RCC 7860 (cell line): ENCODE results near the gene KIF11.

Source experiments
- DNase-seq: peaks from one replicate; pipeline ENCODE4 v3.0.0-alpha.2; 2015; ENCODE audit warnings: low spot score
- FAIRE-seq: peaks from 2 replicates; lab custom pipeline; 2012; peaks lifted over from hg19 to GRCh38; lab: Jason Lieb, UNC

KIF11 gene

DNA sequence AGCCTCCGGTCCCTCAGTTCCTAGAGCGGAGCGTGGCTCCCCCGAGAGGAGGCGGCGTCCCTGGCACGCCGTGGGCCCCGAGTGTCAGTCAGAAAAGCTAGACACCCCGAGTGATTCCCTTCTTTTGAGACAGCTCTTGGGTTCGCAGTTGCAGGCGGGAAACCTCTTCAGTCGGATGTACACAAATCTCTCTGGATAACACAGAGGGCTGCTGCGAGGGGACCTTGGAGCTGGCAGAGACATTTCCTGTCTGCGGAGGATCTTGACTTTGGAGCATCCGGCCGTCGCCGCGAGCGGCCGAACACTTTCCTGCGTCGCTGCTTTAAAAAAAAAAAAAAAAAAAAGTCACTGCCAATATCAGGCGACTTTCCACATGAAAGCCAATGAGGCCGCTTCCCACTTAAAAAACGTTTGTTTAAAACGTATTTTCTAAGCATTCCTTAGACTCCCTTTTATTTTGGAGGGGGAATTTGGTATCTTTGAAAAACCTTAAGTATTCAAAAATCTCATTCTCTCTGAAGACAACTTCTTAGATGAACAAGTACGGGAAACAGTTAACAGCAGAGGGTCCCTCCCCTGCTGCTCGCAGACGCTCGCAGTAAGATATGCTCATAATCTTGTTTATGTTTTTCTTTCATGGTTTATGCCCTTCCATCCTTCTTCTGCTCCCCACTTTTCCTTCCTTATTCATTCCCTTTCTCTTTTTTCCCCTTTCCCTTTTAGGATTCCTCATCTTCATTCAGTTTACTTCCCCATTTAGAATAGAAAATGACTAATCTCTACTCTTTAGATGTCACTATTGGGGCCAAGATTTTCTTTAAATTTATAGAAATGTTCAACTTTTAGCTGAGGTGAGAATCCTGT lies 106.8 kb downstream of the KIF11 start:
- DNase-seq (no peak), FAIRE-seq (no peak)

DNA sequence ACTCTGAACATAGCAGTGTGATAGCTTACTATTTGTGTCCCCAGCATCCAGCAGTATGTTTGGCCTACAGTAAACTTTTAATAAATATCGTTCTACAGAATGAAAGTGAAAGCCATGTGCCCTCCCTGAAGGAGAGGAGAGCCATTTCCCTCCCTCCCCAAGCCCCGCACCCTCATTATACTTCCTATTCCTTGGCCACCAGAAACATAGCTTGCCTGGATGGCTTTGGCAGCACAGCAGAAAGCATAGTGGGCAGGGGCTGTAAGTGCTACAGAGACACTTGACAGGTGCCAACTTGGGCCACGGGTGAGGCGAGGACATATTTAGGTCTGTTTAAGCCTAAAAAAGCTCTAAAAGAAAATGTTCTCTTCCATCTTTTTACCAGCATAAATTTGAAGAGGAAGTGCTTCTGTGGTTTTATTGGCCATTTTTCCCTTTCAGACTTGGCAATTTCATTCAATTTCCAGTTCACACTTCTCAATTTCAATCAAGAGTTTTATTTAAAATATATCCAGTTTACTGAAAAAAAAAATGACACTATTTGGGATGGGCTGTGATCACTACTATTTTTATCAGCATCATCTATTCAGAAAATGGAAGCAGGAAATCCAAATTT lies 109.5 kb downstream of the KIF11 start:
- FAIRE-seq (no peak), DNase-seq (no peak)
